ENCODE results near the gene LRBA. TPM values are rescaled to one million over a fixed set of nuclear protein-coding genes. Genes with fewer than 3 reads are reported as not detected.
"Not testable (repeated sequence)": the region's sequence is repeated elsewhere in the genome, so short reads cannot be mapped to it uniquely, and the experiment has no call there.

LRBA gene
- polyA plus RNA-seq, 3 donors, result 64.0 to 70.1 (median 67.0) TPM

DNA sequence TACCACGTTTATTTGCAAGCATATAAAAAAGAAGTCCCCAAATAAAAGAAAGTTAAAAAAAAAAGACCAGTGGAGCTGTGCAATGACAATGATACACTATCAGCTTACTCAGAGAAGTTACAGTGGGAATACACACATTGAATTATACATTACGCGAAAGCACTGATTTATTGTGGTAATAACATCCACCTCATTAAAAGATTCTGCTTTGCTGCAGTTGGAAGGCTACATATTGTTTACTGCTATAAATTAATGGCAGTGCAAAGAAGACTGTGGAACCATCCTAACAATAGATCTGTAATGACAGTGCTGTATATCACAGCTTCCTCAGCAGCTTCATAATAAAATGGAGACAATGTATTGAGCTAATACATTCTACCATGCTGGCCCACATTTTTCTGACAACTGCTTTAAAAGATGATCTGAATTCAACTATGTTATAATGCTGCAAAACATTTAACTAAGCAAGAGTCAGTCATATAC, 575.6 kb downstream of the LRBA start:
- DNase-seq (ENCODE audit: extremely low read depth in 1 of 11, low read depth in 9 of 11, low spot score in 4 of 11), result peak in 3 of 11 donors; percentile 1 to 2 (median 2)

DNA sequence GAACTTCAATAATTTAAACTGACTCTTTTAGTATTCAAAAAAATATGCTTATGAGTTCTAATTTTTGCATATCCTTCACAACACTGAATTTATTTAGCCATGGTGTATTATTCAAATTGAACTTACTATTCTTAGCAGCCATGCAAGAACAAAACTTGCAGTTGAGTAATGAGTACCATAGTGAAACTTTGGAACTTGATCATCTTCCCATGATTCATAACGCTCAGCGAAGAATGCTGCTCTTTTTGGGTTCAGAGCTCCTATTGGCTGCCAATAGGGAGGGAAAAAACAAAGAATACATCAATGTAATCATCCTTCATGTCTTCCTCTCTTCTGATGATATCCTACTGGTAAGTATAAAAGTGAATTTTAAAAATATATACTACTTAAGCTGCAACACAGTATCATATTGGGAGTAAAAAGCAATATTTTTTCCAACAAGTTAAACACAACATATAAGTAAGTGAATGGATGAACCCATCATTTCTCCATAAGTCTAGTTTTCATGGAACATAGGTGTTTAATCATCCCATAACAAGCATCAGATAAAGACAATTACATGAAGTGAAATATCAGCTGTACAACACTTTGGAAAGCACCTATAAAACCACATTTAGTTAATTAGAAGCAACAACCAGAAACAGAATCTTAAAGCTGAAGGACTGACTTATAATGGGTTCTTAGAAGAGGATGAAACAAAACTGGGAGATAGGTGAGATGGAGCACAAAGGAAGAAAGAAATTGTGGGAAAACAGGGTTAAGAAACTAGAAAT, 578.3 kb downstream of the LRBA start:
- DNase-seq (ENCODE audit: extremely low read depth in 1 of 11, low read depth in 9 of 11, low spot score in 4 of 11), result no peak

GRCh38 chr4:150431221-150431620, 583.9 kb downstream of the LRBA start:
- no peak for DNase-seq (ENCODE audit: extremely low read depth in 1 of 11, low read depth in 9 of 11, low spot score in 4 of 11)

DNA sequence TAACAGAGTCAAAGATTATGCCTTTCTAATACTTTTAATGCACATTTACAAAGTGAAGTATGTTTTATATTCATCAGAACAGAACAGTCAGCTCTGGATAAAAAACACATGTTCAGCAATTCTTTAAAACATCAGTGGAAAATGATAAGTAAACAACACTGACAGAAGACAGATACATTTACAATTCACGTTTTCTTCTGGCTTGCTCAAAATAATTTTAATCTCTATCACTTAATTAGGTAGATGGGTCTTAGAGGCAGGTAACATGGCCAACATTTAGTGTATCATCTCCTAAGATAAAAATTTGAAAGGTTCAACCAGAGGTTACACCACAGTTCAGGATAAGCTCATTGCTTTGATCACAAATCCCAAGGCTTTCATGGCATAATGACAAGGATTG, 589.9 kb downstream of the LRBA start:
- DNase-seq (ENCODE audit: extremely low read depth in 1 of 11, low read depth in 9 of 11, low spot score in 4 of 11), result no peak

- no peak for DNase-seq (ENCODE audit: extremely low read depth in 1 of 11, low read depth in 9 of 11, low spot score in 4 of 11)
Measured at GRCh38 chr4:150423503-150423902, 591.6 kb downstream of the LRBA start.

DNA sequence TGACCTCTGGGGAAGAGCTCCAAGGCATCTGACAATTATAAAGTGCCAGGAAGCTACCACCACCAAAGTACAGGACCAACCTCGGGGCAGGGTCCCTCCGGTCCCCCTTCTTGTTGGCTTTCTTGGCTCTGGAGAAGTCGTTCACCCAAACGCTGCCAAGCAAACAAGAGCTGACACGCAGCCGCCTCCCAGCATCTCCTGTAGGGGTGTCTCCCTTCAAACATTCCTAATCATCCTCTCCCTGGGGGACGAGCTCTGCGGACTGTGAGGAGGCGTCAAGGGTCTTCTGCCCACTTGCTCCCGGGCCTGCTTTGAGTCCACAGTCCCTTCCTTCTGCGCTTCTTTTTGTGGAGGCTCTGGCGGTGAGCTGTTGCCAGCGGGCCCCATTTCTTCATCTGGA, 592.0 kb downstream of the LRBA start:
- no peak for DNase-seq (ENCODE audit: extremely low read depth in 1 of 11, low read depth in 9 of 11, low spot score in 4 of 11)

GRCh38 chr4:150421612-150422011, 593.5 kb downstream of the LRBA start:
- DNase-seq (ENCODE audit: extremely low read depth in 1 of 11, low read depth in 9 of 11, low spot score in 4 of 11), result no peak

GRCh38 chr4:150419939-150420338, 595.1 kb downstream of the LRBA start:
- no peak for DNase-seq (ENCODE audit: extremely low read depth in 1 of 11, low read depth in 9 of 11, low spot score in 4 of 11)

GRCh38 chr4:150418757-150419410, 596.2 kb downstream of the LRBA start:
- no peak for DNase-seq (ENCODE audit: extremely low read depth in 1 of 11, low read depth in 9 of 11, low spot score in 4 of 11)

- no peak for DNase-seq (ENCODE audit: extremely low read depth in 1 of 11, low read depth in 9 of 11, low spot score in 4 of 11)
Measured at GRCh38 chr4:150415213-150415612, 599.9 kb downstream of the LRBA start.

DNA sequence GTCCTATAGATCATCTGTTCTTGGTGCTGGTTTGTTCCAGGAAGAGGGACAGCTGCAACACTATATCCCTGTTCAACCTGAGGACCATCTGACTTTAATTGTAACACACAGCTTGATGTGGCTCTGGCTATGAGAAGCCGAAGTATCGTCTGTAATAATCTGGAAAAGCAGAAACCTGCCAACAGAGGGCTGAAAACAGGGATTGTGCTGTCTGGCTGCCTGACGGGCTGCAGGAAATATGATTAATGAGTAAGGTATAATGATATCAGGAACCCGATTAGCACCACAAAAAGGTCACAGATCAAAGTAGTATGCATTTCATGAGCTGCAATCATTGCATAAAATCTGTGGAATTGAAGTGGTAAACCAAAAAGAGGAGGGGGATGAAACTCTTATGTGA, 603.6 kb downstream of the LRBA start:
- no peak for DNase-seq (ENCODE audit: extremely low read depth in 1 of 11, low read depth in 9 of 11, low spot score in 4 of 11)

DNA sequence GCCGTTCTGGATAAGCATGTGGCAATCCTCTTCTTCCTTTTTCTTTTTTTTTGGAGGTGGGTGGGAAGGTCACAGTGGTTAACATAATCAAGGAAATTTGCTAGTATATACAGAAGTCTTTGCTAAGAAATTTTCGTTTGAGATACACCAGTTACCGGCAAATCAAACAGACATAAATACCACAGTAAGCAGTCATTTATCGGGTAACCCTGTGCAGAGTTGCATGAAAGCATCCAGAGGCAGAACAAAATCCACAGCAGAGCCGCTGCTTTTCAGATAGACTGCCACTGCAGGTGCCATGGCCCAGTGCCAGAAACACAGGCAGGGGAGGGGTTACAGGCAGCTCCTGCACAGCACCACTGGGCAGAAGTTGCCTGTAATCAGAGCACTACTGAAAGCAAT, 612.2 kb downstream of the LRBA start:
- peak in 10 of 11 donors; percentile 4 to 46 (median 31) for DNase-seq (ENCODE audit: extremely low read depth in 1 of 11, low read depth in 9 of 11, low spot score in 4 of 11)

GRCh38 chr4:150401083-150401687, 613.9 kb downstream of the LRBA start:
- DNase-seq (ENCODE audit: extremely low read depth in 1 of 11, low read depth in 9 of 11, low spot score in 4 of 11), result no peak

DNA sequence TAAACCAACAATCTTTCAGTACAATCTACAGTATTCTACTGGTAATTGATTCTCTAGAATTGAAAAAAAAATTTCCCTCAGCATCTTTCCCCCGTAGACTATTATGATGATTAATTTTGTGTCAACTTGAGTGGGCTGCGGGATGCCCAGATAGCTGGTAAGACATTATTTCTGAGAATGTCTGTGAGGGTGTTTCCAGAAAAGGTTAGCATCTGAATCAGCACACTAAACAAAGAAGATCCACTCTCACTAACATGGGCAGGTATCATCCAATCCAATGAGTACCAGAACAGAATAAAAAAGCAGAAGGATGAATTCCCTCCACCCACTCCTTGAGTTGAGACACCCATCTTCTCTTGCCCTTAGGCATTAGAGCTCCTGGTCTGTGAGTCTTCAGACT, 619.2 kb downstream of the LRBA start:
- no peak for DNase-seq (ENCODE audit: extremely low read depth in 1 of 11, low read depth in 9 of 11, low spot score in 4 of 11)

DNA sequence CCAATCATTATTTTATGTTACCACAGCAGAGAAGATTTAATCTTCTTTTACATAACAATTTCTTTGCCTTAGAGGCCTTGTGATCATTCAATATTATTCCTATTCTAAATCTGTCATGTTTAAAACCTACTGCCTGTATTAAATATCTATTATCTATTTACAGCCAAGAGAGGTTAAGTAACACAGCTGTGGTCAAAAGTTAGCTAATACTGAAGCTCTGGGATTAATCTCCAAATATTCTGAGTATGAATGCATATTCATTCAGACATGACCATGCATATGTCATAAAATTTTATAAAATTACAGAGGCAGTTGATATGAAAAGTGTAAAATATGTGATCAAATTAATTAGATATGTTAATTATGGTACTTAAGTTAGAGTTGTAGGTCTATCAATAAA, 621.0 kb downstream of the LRBA start:
- DNase-seq (ENCODE audit: extremely low read depth in 1 of 11, low read depth in 9 of 11, low spot score in 4 of 11), result no peak

DNA sequence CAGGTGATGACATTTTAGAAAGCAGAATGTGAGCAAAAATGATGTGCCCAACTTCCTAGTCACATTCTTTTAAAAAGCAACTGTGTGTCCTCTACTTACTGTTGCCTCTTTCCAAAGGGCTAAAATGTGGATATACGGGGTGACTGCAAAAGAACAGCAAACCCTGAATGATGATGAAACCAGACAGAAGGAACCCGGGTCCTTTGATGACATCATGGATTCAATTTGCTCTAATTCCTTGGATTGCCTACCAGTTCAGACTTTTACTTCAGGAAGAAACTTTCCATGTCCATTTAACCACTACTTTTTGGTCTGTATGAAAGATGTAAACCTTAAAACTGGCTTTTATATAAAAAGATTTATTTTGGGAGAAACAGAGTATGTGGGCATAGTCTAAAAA, 624.0 kb downstream of the LRBA start:
- DNase-seq (ENCODE audit: extremely low read depth in 1 of 11, low read depth in 9 of 11, low spot score in 4 of 11), result no peak

- no peak for DNase-seq (ENCODE audit: extremely low read depth in 1 of 11, low read depth in 9 of 11, low spot score in 4 of 11)
Measured at GRCh38 chr4:150390531-150390910, 624.6 kb downstream of the LRBA start.

DNA sequence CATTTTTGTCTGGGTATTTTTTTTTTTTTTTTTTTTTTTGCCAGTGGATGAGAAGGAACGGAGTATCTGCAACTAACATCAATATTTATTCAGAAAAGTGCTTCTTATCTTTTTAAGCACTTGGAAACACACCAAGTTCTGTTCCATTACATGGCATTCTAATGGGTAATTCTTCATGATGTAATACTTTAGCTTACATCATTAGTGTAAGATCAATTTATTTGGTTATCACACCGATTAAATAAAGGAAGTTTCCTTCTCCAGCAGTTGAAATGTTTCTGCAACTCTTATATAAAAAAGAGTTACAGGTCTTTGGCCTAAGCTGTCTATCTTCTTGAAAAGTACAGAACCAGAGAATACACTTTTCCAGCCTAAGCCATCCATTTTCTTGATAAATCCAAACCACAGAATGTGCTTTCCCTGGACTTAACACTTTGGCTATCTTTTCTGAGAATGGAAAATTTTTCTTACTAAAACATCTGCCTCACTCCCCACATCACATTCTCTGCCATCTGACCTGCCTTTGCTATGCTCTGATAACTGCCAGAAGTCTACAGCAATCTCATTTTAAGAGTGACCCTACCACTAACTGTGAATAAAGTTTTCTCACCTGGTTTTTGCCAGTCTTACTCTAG, 625.1 kb downstream of the LRBA start:
- DNase-seq (ENCODE audit: extremely low read depth in 1 of 11, low read depth in 9 of 11, low spot score in 4 of 11), result no peak

DNA sequence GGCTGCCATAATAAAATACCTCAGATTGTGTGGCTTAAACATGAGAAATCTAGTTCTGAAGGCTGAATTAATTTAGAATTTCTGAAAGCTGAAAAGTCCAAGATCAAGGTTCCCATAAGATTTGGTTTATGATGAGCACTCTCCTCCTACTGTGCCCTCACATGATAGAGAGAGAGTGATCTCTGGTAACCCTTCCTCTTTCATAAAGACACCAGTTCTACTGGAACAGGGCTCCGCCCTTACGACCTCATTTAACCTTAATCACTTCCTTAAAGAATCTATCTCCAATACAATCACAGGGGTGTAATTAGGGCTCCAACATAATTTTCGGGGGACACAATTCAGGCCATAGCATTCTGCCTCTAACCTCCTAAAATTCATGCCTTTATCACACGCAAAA, 627.1 kb downstream of the LRBA start:
- no peak for DNase-seq (ENCODE audit: extremely low read depth in 1 of 11, low read depth in 9 of 11, low spot score in 4 of 11)

DNA sequence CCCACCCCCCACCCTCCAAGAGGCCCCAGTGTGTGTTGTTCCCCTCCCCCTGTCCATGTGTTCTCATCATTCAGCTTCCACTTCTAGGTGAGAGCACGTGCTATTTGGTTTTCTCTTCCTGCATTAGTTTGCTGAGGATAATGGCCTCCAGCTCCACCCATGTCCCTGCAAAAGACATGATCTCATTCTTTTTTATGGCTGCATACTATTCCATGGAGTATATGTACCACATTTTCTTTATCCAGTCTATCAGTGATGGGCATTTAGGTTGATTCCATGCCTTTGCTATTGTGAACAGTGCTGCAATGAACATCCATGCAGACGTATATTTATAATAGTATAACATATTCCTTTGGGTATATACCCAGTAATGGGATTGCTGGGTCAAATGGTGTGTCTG, 628.7 kb downstream of the LRBA start:
- not testable (repeated sequence) for DNase-seq (ENCODE audit: extremely low read depth in 1 of 11, low read depth in 9 of 11, low spot score in 4 of 11)
